ENCODE measurements around the gene ALDH3B1. TPM values are rescaled to one million over a fixed set of nuclear protein-coding genes. Genes with fewer than 3 reads are reported as not detected.

ALDH3B1 gene
- total and polyA plus RNA-seq, 9 of the 15 experiments (the other 6 are each of a cell fraction or from before 2014, with no cell fraction given), result 0.01 to 0.35 (median 0.07) TPM; not detected in 2

GRCh38 chr11:68012843-68013610, 2.9 kb downstream of the ALDH3B1 start:
- Histone ChIP-seq H3K79me2 (ENCODE audit: control insufficient read depth, insufficient read depth, low read length) (no peaks in the 10 kb centered on the region), H3K9me3 (replicated peaks; ENCODE audit: control insufficient read depth, insufficient read depth, low read depth, low read length) (no peaks in the 10 kb centered on the region), H3K4me3 (no peak overlapping the region), H3K4me1 (replicated peaks in 1 of 2; ENCODE audit: control insufficient read depth in 2 of 2, insufficient read depth in 2 of 2, low read length in 2 of 2) (peaks cover 22 to 64% of the 10 kb centered on the region in 2 experiments), H3K27ac (ENCODE audit: extremely low read depth, low read depth, low read length) (no peak overlapping the region), H3K9me1 (ENCODE audit: control insufficient read depth, insufficient read depth, low read length) (no peaks in the 10 kb centered on the region), H3K4me2 (ENCODE audit: insufficient read depth, low read length) (no peak overlapping the region), H4K20me1 (replicated peaks; ENCODE audit: control insufficient read depth, insufficient read depth, low read length) (peaks cover 3% of the 10 kb centered on the region; the same call in 1 of the 2 replicates), H3K36me3 (ENCODE audit: control insufficient read depth, insufficient read depth, low read length) (no peaks in the 10 kb centered on the region), H3K27me3 (ENCODE audit: control insufficient read depth in 2 of 2, insufficient read depth in 2 of 2, low read length in 2 of 2) (no peaks in the 10 kb centered on the region), H3K9ac (ENCODE audit: insufficient read depth in 1 of 2, low read depth in 2 of 2, low read length in 2 of 2) (peak overlapping the region in 1 of 2 experiments; percentile 66; a peak in 2 of 4 replicates), H2AFZ (ENCODE audit: low read depth, low read length) (no peak overlapping the region)
- CTCF ChIA-PET (ENCODE audit: low intra/inter-chr PET ratio), result no interaction called here
- 28% methylated on average over 16 of the region's 16 CpGs for WGBS (ENCODE audit: insufficient coverage, low coverage, missing lambda C conversion rate)
- FAIRE-seq (no peak), ATAC-seq (no peak), DNase-seq (ENCODE audit: extremely low read depth in 1 of 4, low spot score in 3 of 4) (no peak)
- POLR2A ChIA-PET, result no interaction called here
- peak; percentile 47; the same call in 1 of the 2 replicates for TF ChIP-seq ZBTB7A (IDR thresholded peaks at IDR 0.05; ENCODE audit: borderline replicate concordance, control insufficient read depth, low read depth, low read length)
- peak; percentile 14 for TF ChIP-seq ZFP36 (IDR thresholded peaks at IDR 0.05; ENCODE audit: low read depth, low read length, partially characterized antibody)
- peak in 1 of 2 experiments; percentile 51; a peak in 1 of 4 replicates for TF ChIP-seq KDM1A (IDR thresholded peaks at IDR 0.05)
- TF ChIP-seq ZNF146 (CRISPR knock-in tag; IDR thresholded peaks at IDR 0.05; ENCODE audit: unreplicated experiment), result no peak
- 0 out of 2 replicates have a peak, but pooled peaks have one; percentile 46 for TF ChIP-seq ZNF124 (CRISPR knock-in tag; IDR thresholded peaks at IDR 0.05)
- BruUV-seq (replicated peaks), result no TSS peak
- intact Hi-C loops (cut with micrococcal nuclease) (no loop called here), in situ Hi-C loops (cut with MboI) (no loop called here)

Data from K562 (cell line).